Trophoblast cell (in vitro differentiated cells and primary cell): Measurements from ENCODE around the gene MED13L.

Experiments used
- DNase-seq, 2 donors: peaks; one replicate each; pipeline ENCODE4 v3.0.0-alpha.2; 2016
- H2AFZ ChIP-seq: 2 replicates; pipeline ENCODE4 v1.6.1; 2013; ENCODE audit warnings: low read length, moderate library complexity, mild to moderate bottlenecking; ENCODE audit not compliant: insufficient read depth, poor library complexity
- H2AK5ac ChIP-seq: 2 replicates; pipeline ENCODE4 v1.6.1; 2013; ENCODE audit warnings: mild to moderate bottlenecking, low read length
- H2BK120ac ChIP-seq: 2 replicates; pipeline ENCODE4 v1.6.1; 2013; ENCODE audit warnings: low read length, mild to moderate bottlenecking, moderate library complexity; ENCODE audit not compliant: insufficient read depth, poor library complexity
- H2BK12ac ChIP-seq: 2 replicates; pipeline ENCODE4 v1.6.1; 2013; ENCODE audit warnings: mild to moderate bottlenecking, low read length, moderate library complexity
- H2BK5ac ChIP-seq: 2 replicates; pipeline ENCODE4 v1.6.1; 2013; ENCODE audit warnings: low read length, low read depth, moderate library complexity, mild to moderate bottlenecking; ENCODE audit not compliant: poor library complexity
- H3K14ac ChIP-seq: 2 replicates; pipeline ENCODE4 v1.6.1; 2013; ENCODE audit warnings: mild to moderate bottlenecking, low read length
- H3K18ac ChIP-seq: 2 replicates; pipeline ENCODE4 v1.6.1; 2013; ENCODE audit warnings: mild to moderate bottlenecking, low read length
- H3K23ac ChIP-seq: 2 replicates; pipeline ENCODE4 v1.6.1; 2013; ENCODE audit warnings: low read length
- H3K27ac ChIP-seq: 2 replicates; pipeline ENCODE4 v1.5.1; 2013; ENCODE audit warnings: low read depth, mild to moderate bottlenecking, inconsistent platforms, low read length, moderate library complexity
- H3K27me3 ChIP-seq: 2 replicates; pipeline ENCODE4 v1.6.1; 2013; ENCODE audit warnings: inconsistent platforms, mild to moderate bottlenecking, low read length, moderate library complexity; ENCODE audit not compliant: insufficient read depth
- H3K36me3 ChIP-seq, 2 experiments: 1 replicate in 1 of 2; 2 replicates in 1 of 2; pipeline ENCODE4 v1.6.1; 2013; ENCODE audit warnings: low read length in 2 of 2, mild to moderate bottlenecking in 2 of 2, moderate library complexity in 1 of 2; ENCODE audit not compliant: insufficient read depth in 2 of 2, control insufficient read depth in 1 of 2
- H3K4ac ChIP-seq: 2 replicates; pipeline ENCODE4 v1.6.1; 2013; ENCODE audit warnings: low read depth, mild to moderate bottlenecking, low read length, moderate library complexity
- H3K4me1 ChIP-seq, 2 experiments: 1 replicate in 1 of 2; 2 replicates in 1 of 2; pipeline ENCODE4 v1.6.1; 2013; ENCODE audit warnings: low read length in 2 of 2, mild to moderate bottlenecking in 2 of 2, moderate library complexity in 1 of 2; ENCODE audit not compliant: insufficient read depth in 2 of 2, control insufficient read depth in 1 of 2
- H3K4me2 ChIP-seq: 2 replicates; pipeline ENCODE4 v1.6.1; 2013; ENCODE audit warnings: inconsistent platforms, mild to moderate bottlenecking, low read length, moderate library complexity
- H3K4me3 ChIP-seq: 2 replicates; pipeline ENCODE4 v1.5.1; 2013; ENCODE audit warnings: mild to moderate bottlenecking, low read depth, low read length, inconsistent platforms
- H3K79me1 ChIP-seq: one replicate; pipeline ENCODE4 v1.6.1; 2013; ENCODE audit warnings: low read length
- H3K79me2 ChIP-seq: 2 replicates; pipeline ENCODE4 v1.6.1; 2013; ENCODE audit warnings: low read length, mild to moderate bottlenecking; ENCODE audit not compliant: control insufficient read depth, insufficient read depth, poor library complexity
- H3K9ac ChIP-seq: 2 replicates; pipeline ENCODE4 v1.6.1; 2013; ENCODE audit warnings: mild to moderate bottlenecking, low read length
- H3K9me3 ChIP-seq: 2 replicates; pipeline ENCODE4 v1.6.1; 2013; ENCODE audit warnings: low read depth, mild to moderate bottlenecking, control low read depth, inconsistent platforms, low read length; ENCODE audit not compliant: insufficient read depth
- H4K12ac ChIP-seq: 2 replicates; pipeline ENCODE4 v1.6.1; 2013; ENCODE audit warnings: low read depth, mild to moderate bottlenecking, low read length, moderate library complexity
- H4K8ac ChIP-seq: 2 replicates; pipeline ENCODE4 v1.6.1; 2013; ENCODE audit warnings: low read depth, mild to moderate bottlenecking, low read length, moderate library complexity
- H4K91ac ChIP-seq: one replicate; pipeline ENCODE4 v1.6.1; 2013; ENCODE audit warnings: low read depth, mild to moderate bottlenecking, low read length, moderate library complexity
- WGBS: extraction: QIAGEN DNeasy Blood & Tissue Kit; methylation state at CpG from one replicate; pipeline ENCODE4 v1.1.7; 2013; ENCODE audit warnings: missing lambda C conversion rate; ENCODE audit not compliant: insufficient read length, insufficient coverage; ENCODE audit errors: extremely low coverage; 5-methylcytosine and 5-hydroxymethylcytosine counted together

MED13L gene

DNA sequence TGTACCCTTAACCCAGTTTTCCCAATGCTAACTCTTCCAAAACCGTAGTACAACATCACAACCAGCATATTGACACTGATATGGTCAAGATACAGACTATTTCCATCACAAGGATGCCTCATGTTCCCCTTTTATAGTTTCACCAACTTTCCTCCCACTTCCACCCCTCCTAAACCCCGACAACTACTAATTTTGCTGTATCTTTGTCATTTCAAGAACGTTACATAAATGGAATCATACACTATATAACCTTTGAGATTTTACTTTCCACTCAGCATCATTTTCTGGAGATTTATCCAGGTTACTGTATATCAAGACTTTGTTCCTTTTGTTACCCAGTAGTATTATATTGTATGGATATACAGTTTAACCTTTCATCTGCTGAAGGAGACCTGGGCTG is 88.9 kb downstream of the MED13L start:
- no peak overlapping the region for H4K91ac ChIP-seq
- H3K27me3 ChIP-seq = no peaks in the 10 kb centered on the region
- no peak overlapping the region for H3K14ac ChIP-seq
- no peak overlapping the region for H3K4me3 ChIP-seq
- H2BK5ac ChIP-seq = no peak overlapping the region
- no peaks in the 10 kb centered on the region for H3K79me1 ChIP-seq
- no peak overlapping the region for H2AK5ac ChIP-seq
- H3K9ac ChIP-seq = no peak overlapping the region
- no peak overlapping the region for H3K4me2 ChIP-seq
- H3K9me3 ChIP-seq = no peaks in the 10 kb centered on the region
- no peak overlapping the region for H3K18ac ChIP-seq
- H2BK120ac ChIP-seq = no peak overlapping the region
- no peak overlapping the region for H4K12ac ChIP-seq
- 100% methylated on average over 1 of the region's 3 CpGs for WGBS
- no peak overlapping the region for H3K23ac ChIP-seq
- no peak overlapping the region for H2AFZ ChIP-seq
- no peak overlapping the region for H4K8ac ChIP-seq
- peaks cover 0 to 2% of the 10 kb centered on the region in 2 experiments for H3K36me3 ChIP-seq
- H3K27ac ChIP-seq = no peak overlapping the region
- peaks cover 11% of the 10 kb centered on the region for H3K79me2 ChIP-seq
- H3K4ac ChIP-seq = no peak overlapping the region
- peaks cover 2 to 3% of the 10 kb centered on the region in 2 experiments for H3K4me1 ChIP-seq
- no peak for DNase-seq
- no peak overlapping the region for H2BK12ac ChIP-seq

DNA sequence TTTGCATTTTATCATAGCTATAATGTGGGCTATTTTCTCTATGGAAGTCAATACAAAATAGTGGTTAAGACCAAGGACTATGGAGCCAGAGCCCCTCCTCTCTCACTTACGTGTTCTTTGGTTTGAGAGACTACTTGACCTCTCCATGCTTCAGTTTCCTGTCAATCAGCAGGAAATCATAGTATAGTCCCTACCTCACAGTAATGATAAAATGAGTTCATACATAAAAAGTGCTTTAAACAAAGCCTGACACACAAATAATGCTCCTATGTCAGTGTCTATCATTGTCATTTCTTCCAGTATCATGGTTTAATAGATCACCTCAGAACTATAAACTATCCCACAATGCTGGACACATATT is 90.4 kb downstream of the MED13L start:
- DNase-seq = no peak
- Histone ChIP-seq H3K14ac (no peak overlapping the region), H4K8ac (no peak overlapping the region), H3K4ac (peak overlapping the region; percentile 44), H3K4me2 (no peak overlapping the region), H3K23ac (no peak overlapping the region), H3K18ac (no peak overlapping the region), H3K36me3 (no peaks in the 10 kb centered on the region), H3K27ac (no peak overlapping the region), H2AK5ac (no peak overlapping the region), H4K91ac (no peak overlapping the region), H3K79me1 (no peaks in the 10 kb centered on the region), H2BK120ac (no peak overlapping the region), H2BK5ac (no peak overlapping the region), H3K27me3 (no peaks in the 10 kb centered on the region), H4K12ac (no peak overlapping the region), H2AFZ (no peak overlapping the region), H3K4me3 (no peak overlapping the region), H3K9ac (no peak overlapping the region), H3K79me2 (peaks cover 7% of the 10 kb centered on the region), H3K4me1 (peaks cover 3 to 4% of the 10 kb centered on the region in 2 experiments), H3K9me3 (no peaks in the 10 kb centered on the region), H2BK12ac (no peak overlapping the region)
- WGBS = no CpG with 5 or more reads among the region's 1 CpG

DNA sequence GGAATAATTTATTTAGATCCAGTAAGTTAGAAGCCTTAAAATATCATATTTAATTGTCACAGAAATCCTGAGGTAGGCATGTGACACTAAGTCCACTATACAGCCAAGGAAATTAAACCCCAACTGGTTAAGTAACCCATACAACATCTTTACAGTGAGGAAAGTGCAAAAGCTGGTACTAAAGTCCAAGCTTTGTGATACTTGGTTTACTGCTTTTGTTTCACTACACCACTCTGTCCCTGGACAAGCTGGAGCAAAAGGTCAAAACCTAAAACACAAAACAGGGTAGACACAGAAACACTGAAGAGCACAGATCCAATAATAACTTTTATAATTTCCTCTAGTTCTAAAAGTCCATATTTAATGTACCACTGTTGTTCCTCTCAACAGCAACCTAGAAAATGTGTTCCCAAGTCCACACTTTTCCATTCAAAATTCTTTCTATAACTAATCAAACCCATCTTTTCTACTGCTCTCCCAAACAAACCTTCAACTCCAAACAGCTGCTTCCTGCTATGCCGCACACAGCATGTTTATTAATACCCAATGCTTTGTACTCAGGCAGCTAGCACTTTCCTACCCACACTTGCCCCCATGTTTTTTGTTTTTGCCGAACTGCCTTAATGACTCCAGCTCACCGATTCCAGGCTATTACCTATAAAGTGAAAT is 90.9 kb downstream of the MED13L start:
- H3K27ac ChIP-seq = no peak overlapping the region
- no peak overlapping the region for H3K23ac ChIP-seq
- H4K8ac ChIP-seq = no peak overlapping the region
- peaks cover 9% of the 10 kb centered on the region for H3K79me2 ChIP-seq
- peak overlapping the region; percentile 44 for H3K4ac ChIP-seq
- no peak overlapping the region for H3K18ac ChIP-seq
- no peaks in the 10 kb centered on the region for H3K36me3 ChIP-seq
- H3K4me2 ChIP-seq = no peak overlapping the region
- H3K9ac ChIP-seq = no peak overlapping the region
- no peak overlapping the region for H2AFZ ChIP-seq
- no peak overlapping the region for H3K14ac ChIP-seq
- H4K91ac ChIP-seq = no peak overlapping the region
- no peak overlapping the region for H2BK5ac ChIP-seq
- no peak overlapping the region for H2BK12ac ChIP-seq
- no peak overlapping the region for H2AK5ac ChIP-seq
- H3K4me1 ChIP-seq = peaks cover 3 to 4% of the 10 kb centered on the region in 2 experiments
- no peaks in the 10 kb centered on the region for H3K27me3 ChIP-seq
- no peak overlapping the region for H3K4me3 ChIP-seq
- H3K79me1 ChIP-seq = no peaks in the 10 kb centered on the region
- no peak overlapping the region for H4K12ac ChIP-seq
- no peaks in the 10 kb centered on the region for H3K9me3 ChIP-seq
- no CpG with 5 or more reads among the region's 3 CpGs for WGBS
- no peak for DNase-seq
- H2BK120ac ChIP-seq = no peak overlapping the region

DNA sequence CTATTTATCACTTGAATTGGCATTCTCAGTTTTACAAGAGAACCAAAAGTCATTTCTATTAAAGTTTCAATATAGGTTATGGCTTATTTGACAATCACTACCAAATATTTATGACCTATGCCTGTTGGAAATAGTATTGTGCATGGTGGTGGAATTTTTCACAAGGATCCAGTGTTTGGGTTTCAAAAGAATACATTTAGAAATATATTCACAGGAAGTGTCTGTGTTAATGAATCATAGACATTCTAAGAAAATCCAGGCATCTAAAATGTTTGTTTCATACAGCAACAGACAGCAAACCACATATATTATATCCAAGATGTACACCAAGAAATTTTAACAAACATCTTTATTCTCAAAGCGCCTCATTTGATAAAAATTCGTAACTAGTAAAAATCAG is 92.7 kb downstream of the MED13L start:
- Histone ChIP-seq H3K4me3 (no peak overlapping the region), H2AK5ac (no peak overlapping the region), H3K9me3 (no peaks in the 10 kb centered on the region), H2BK120ac (no peak overlapping the region), H2BK12ac (no peak overlapping the region), H2AFZ (no peak overlapping the region), H3K27me3 (no peaks in the 10 kb centered on the region), H3K9ac (no peak overlapping the region), H3K79me2 (peaks cover 7% of the 10 kb centered on the region), H3K14ac (no peak overlapping the region), H4K91ac (no peak overlapping the region), H3K4me2 (no peak overlapping the region), H3K23ac (no peak overlapping the region), H4K12ac (no peak overlapping the region), H3K18ac (no peak overlapping the region), H2BK5ac (no peak overlapping the region), H3K4me1 (peaks cover 3 to 4% of the 10 kb centered on the region in 2 experiments), H3K4ac (no peak overlapping the region), H3K27ac (no peak overlapping the region), H3K36me3 (no peaks in the 10 kb centered on the region), H4K8ac (no peak overlapping the region), H3K79me1 (no peaks in the 10 kb centered on the region)
- WGBS = no CpG with 5 or more reads among the region's 2 CpGs
- DNase-seq = no peak
